ENCODE measurements around the gene CAV3.

DNA sequence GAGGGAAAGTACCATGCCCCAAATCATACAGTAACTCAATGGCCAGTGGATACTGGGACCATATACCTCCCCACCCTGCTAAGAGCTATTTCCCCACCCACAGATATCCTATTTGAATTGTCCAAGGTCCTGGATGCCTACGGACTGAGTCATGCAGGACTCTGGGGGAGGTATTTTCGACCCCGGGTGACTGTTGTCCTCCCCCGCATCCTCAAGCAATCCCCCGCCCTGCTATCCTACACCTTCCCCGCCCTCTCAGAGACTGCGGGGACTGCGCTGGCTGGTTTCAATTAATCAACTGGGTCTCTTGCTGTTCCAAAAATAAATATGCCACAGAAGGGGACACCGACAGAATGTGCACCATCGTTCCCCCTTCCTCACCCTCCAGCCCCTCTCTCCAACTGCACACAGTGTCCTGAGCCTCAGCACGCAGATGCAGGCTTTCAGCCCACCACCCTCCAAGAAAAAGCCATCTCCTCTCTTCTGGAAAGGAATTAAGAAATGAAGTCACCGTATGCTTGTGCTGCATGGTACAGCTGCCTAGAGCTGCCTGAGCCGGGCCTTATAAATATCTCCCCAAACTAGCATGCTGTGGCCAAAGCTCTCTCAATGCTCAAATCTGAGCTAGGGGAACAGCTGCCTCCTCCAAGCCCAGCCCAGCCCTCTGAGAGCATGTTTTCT, 8.1 kb downstream of the CAV3 start:
- TF ChIP-seq, protein P1, sequence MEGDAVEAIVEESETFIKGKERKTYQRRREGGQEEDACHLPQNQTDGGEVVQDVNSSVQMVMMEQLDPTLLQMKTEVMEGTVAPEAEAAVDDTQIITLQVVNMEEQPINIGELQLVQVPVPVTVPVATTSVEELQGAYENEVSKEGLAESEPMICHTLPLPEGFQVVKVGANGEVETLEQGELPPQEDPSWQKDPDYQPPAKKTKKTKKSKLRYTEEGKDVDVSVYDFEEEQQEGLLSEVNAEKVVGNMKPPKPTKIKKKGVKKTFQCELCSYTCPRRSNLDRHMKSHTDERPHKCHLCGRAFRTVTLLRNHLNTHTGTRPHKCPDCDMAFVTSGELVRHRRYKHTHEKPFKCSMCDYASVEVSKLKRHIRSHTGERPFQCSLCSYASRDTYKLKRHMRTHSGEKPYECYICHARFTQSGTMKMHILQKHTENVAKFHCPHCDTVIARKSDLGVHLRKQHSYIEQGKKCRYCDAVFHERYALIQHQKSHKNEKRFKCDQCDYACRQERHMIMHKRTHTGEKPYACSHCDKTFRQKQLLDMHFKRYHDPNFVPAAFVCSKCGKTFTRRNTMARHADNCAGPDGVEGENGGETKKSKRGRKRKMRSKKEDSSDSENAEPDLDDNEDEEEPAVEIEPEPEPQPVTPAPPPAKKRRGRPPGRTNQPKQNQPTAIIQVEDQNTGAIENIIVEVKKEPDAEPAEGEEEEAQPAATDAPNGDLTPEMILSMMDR (IDR thresholded peaks at IDR 0.05; ENCODE audit: low read depth, low read length): no peak
- no peak for TF ChIP-seq EZH2phosphoT487 (IDR thresholded peaks at IDR 0.05; ENCODE audit: low read depth)

Measured in OCI-LY3 (cell line).